Natural killer cell treated with Interleukin-12 subunit alpha and Interleukin-12 subunit beta and Interleukin-15 and Interleukin-18, amount 100 ng/mL, for 72 hours (primary cell): Measurements from ENCODE around the gene CENPO. TPM values are rescaled to one million over a fixed set of nuclear protein-coding genes. Genes with fewer than 3 reads are reported as not detected.
"Not testable (repeated sequence)": the region's sequence is repeated elsewhere in the genome, so short reads cannot be mapped to it uniquely, and the experiment has no call there.

Source experiments
- ATAC-seq, 2 donors: fragments of 150-1000 bp; cut with Tn5 transposase in 1 of 2; sonication (Bioruptor Pico), chemical (Tn5 transposase) in 1 of 2; 2 replicates each; pipeline ENCODE4 v1.10.0; 2021
- DNase-seq: peaks from one replicate; pipeline ENCODE4 v3.0.0; 2022; ENCODE audit warnings: low spot score
- H3K27ac Mint-ChIP-seq, 2 donors: 1 replicate in 1 of 2; 2 replicates in 1 of 2; pipeline ENCODE4 v1.8.0; 2022; ENCODE audit warnings: mixed read lengths in 2 of 2, mild to moderate bottlenecking in 1 of 2, moderate library complexity in 1 of 2
- H3K27me3 Mint-ChIP-seq, 2 donors: 1 replicate in 1 of 2; 2 replicates in 1 of 2; pipeline ENCODE4 v1.8.0; 2022; ENCODE audit warnings: mixed read lengths in 2 of 2
- H3K36me3 Mint-ChIP-seq: one replicate; pipeline ENCODE4 v1.8.0; 2022; ENCODE audit warnings: mixed read lengths
- H3K4me1 Mint-ChIP-seq, 2 donors: 1 replicate in 1 of 2; 2 replicates in 1 of 2; pipeline ENCODE4 v1.8.0; 2022; ENCODE audit warnings: low read depth in 2 of 2, mixed read lengths in 2 of 2, mild to moderate bottlenecking in 1 of 2
- H3K4me3 Mint-ChIP-seq: one replicate; pipeline ENCODE4 v1.8.0; 2022; ENCODE audit warnings: mixed read lengths
- H3K9me3 Mint-ChIP-seq: 2 replicates; pipeline ENCODE4 v1.8.0; 2022; ENCODE audit warnings: mixed read lengths
- total RNA-seq, 2 donors: library from RNA; stranded (reverse); gene quantifications; one replicate each; pipeline ENCODE4 v1.2.3, GENCODE V29; 2022

The CENPO gene
- total RNA-seq, 2 donors from 2014 or later = 35.3 to 69.1 TPM

GRCh38 chr2:24832521-24832920, 39.3 kb downstream of the CENPO start:
- Mint-ChIP-seq H3K4me1 (peaks cover 3 to 4% of the 10 kb centered on the region in 2 donors), H3K27me3 (no peaks in the 10 kb centered on the region), H3K27ac (no peak overlapping the region), H3K9me3 (no peaks in the 10 kb centered on the region), H3K4me3 (no peak overlapping the region), H3K36me3 (no peaks in the 10 kb centered on the region)
- DNase-seq (no peak), ATAC-seq (no peak)

DNA sequence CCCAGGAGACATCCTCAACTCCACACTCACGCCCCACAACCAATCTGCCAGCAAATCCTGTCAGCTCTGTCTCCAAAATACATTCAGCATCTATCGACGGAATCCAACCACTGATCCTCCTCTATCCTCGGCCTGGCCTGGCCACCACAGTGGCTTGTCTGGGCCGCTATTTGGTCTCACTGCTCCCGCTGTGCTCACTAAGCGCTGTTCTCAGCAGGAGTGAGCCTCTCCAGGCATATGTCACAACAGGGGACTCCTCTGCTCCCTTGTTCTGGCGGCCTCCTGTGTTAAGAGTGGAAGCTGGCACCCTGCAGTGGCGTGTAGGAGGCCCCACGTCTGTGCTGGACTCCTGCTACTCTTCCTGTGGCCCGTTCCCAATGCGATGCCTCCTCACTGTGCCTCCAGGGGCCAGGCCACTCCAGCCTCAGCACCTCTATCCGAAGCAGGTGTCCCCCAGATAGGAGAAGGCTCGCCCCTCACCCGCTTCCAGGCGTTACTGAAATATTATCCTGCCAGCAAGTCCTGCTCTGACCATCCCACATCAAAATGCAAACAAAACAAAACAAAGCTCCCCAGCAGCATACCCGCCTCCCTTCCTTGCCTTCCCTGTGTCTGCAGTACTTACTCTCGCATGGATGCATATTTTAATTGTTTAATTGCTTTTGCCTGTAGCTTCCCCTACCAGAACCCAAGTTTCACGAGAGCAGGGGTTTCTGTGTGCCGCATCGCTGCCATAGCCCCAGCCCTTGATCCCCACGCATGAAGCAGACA, 39.9 kb downstream of the CENPO start:
- H3K4me3 Mint-ChIP-seq = no peak overlapping the region
- H3K27ac Mint-ChIP-seq = no peak overlapping the region
- ATAC-seq (no peak), DNase-seq (peak; percentile 25)
- no peaks in the 10 kb centered on the region for H3K27me3 Mint-ChIP-seq
- no peaks in the 10 kb centered on the region for H3K4me1 Mint-ChIP-seq
- H3K9me3 Mint-ChIP-seq = no peaks in the 10 kb centered on the region
- H3K36me3 Mint-ChIP-seq = no peaks in the 10 kb centered on the region

DNA sequence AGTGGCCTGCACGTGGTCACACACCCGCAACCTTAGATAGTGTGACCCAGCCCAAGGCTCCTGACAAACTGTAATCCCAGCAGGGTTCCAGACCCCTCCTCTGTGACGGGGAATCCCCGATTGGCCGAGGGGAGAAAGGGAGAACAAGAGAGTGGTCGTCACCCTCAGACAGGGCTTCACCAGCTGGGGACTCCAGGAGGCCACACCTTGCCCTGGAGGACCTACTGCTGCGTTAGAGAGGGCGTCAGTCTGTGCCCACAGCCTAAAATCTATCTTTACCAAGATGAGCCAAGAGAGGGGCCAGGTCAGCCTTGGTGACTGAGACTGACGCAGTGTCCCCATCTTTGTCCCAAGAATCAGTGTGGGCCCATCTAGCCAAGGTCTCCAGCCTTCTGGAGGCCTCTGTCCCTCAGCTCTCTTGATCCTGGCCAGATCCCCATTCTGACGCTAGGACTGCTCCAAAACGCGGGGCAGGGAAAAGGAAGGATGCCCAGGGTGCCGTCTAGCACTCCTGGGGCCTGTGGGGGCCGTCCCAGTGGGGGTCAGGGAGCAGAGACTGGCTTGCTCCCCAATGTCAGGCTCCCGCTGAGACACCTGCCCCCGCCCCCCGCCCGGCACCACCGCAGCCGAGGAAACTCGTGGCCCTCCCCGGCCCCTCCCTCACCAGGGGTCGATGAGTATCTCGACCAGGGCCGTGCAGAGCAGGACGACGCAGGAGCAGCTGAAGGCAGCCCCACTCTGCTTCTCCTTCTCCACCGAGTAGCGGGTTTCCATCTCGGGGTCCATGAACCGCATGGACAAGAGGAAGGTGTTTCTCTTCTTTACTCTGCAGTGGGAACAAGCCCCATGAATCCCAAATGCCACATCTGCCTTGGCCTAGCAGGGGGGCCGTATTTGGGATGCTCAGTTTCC, 40.9 kb downstream of the CENPO start:
- Mint-ChIP-seq H3K9me3 (no peaks in the 10 kb centered on the region), H3K36me3 (no peaks in the 10 kb centered on the region), H3K4me3 (no peak overlapping the region), H3K27ac (no peak overlapping the region), H3K27me3 (no peaks in the 10 kb centered on the region), H3K4me1 (no peaks in the 10 kb centered on the region)
- DNase-seq (no peak), ATAC-seq (no peak)

- no peaks in the 10 kb centered on the region for H3K9me3 Mint-ChIP-seq
- ATAC-seq (no peak), DNase-seq (no peak)
- H3K4me3 Mint-ChIP-seq = no peak overlapping the region
- H3K27me3 Mint-ChIP-seq = no peaks in the 10 kb centered on the region
- H3K4me1 Mint-ChIP-seq = no peaks in the 10 kb centered on the region
- H3K27ac Mint-ChIP-seq = no peak overlapping the region
- H3K36me3 Mint-ChIP-seq = no peaks in the 10 kb centered on the region
Measured at GRCh38 chr2:24834733-24835395, 41.6 kb downstream of the CENPO start.

DNA sequence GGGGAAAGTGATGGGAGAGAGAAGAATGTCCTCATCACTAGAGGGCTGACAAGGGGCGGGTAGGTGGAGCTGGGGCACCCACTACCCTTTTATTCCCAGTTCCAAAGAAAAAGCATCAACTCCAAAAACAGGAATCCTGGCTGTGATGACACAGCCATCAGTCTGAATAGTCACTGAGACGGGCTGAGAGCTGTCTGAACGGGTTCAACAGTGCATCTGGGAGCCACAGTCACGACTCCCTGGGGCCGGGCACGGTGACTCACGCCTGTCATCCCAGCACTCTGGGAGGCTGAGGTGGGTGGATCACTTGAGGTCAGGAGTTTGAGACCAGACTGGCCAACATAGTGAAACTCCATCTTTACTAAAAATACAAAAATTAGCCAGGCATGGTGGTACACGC, 42.2 kb downstream of the CENPO start:
- H3K27ac Mint-ChIP-seq, H3K27me3 Mint-ChIP-seq, H3K4me3 Mint-ChIP-seq: not testable (repeated sequence)

DNA sequence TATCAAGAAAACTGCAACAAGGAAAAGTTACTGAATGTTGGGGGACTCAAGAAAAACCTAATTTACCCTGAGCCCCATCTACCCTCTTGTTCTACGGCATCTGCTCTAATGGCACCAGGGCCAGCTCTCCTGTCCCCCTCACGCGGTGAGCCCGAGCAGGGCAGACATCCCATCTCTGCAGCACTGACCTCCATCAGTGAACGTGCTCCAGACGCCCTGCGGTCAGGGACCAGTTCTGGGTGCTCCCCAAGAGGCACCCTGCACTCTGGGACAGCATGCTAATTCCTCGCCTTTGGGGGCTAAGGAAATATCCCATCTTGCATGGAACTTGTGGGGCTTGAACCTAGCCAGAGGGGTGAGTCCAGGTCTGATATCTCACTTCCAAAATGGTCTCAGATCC, 43.0 kb downstream of the CENPO start:
- no peaks in the 10 kb centered on the region for H3K4me1 Mint-ChIP-seq
- DNase-seq (no peak), ATAC-seq (no peak)
- no peaks in the 10 kb centered on the region for H3K27me3 Mint-ChIP-seq
- H3K27ac Mint-ChIP-seq = no peak overlapping the region
- H3K9me3 Mint-ChIP-seq = no peaks in the 10 kb centered on the region
- H3K4me3 Mint-ChIP-seq = no peak overlapping the region
- H3K36me3 Mint-ChIP-seq = no peaks in the 10 kb centered on the region

More for the DNA sequence above, 42.2 kb downstream of the CENPO start:
- DNase-seq, ATAC-seq, H3K9me3 Mint-ChIP-seq, H3K36me3 Mint-ChIP-seq, H3K4me1 Mint-ChIP-seq: not testable (repeated sequence)

GRCh38 chr2:24836706-24837105, 43.5 kb downstream of the CENPO start:
- Mint-ChIP-seq H3K4me3 (no peak overlapping the region), H3K27me3 (no peaks in the 10 kb centered on the region), H3K9me3 (no peaks in the 10 kb centered on the region), H3K36me3 (no peaks in the 10 kb centered on the region), H3K4me1 (no peaks in the 10 kb centered on the region), H3K27ac (no peak overlapping the region)
- DNase-seq (no peak), ATAC-seq (no peak)

GRCh38 chr2:24837996-24838513, 44.8 kb downstream of the CENPO start:
- no peak for DNase-seq
- Mint-ChIP-seq H3K4me3 (no peak overlapping the region), H3K27ac (no peak overlapping the region), H3K36me3 (no peaks in the 10 kb centered on the region), H3K4me1 (no peaks in the 10 kb centered on the region), H3K9me3 (no peaks in the 10 kb centered on the region), H3K27me3 (no peaks in the 10 kb centered on the region)
- no peak for ATAC-seq

DNA sequence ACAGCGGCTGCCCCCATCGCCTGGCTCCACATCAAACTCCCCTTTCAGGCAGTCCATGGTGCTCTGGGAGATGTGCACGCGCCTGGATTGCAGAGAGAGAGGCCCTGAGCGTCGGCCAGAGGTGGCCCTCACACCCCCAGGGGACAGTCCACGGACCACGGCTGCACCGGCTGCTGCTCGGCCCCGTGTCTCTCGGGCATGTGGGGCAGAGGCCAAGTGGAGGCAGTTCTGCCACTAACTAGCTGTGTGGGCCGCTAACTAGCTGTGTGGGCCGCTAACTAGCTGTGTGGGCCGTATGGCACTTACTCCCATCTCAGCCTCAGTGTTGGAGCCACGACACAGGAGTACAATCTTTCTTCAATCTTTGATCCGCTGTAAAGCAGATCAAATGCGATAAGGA, 45.3 kb downstream of the CENPO start:
- DNase-seq (no peak), ATAC-seq (no peak)
- H3K36me3 Mint-ChIP-seq = no peaks in the 10 kb centered on the region
- H3K4me1 Mint-ChIP-seq = no peaks in the 10 kb centered on the region
- H3K27ac Mint-ChIP-seq = no peak overlapping the region
- H3K9me3 Mint-ChIP-seq = no peaks in the 10 kb centered on the region
- no peak overlapping the region for H3K4me3 Mint-ChIP-seq
- no peaks in the 10 kb centered on the region for H3K27me3 Mint-ChIP-seq

DNA sequence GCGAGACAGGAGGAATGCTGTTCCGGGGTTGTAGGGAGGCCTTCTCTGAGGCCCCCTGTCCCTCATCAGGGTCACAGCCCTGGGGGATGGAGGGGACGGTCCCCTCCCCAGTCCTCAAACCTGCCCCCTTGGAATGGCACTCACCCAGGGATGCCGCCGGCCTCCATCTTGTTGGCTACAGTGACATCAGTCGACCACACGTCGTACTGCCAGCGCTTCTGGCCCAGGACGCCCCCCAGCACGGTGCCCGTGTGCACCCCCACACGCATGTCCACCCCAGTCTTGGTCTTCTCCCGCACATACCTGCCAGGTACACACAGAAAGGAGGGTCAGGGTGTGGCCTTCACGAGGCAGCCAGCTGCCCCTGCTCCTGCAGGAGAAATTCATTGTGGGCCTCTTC, 46.5 kb downstream of the CENPO start:
- DNase-seq = no peak
- Mint-ChIP-seq H3K27ac (no peak overlapping the region), H3K27me3 (no peaks in the 10 kb centered on the region), H3K4me3 (no peak overlapping the region), H3K9me3 (no peaks in the 10 kb centered on the region), H3K36me3 (no peaks in the 10 kb centered on the region), H3K4me1 (no peaks in the 10 kb centered on the region)
- no peak for ATAC-seq

DNA sequence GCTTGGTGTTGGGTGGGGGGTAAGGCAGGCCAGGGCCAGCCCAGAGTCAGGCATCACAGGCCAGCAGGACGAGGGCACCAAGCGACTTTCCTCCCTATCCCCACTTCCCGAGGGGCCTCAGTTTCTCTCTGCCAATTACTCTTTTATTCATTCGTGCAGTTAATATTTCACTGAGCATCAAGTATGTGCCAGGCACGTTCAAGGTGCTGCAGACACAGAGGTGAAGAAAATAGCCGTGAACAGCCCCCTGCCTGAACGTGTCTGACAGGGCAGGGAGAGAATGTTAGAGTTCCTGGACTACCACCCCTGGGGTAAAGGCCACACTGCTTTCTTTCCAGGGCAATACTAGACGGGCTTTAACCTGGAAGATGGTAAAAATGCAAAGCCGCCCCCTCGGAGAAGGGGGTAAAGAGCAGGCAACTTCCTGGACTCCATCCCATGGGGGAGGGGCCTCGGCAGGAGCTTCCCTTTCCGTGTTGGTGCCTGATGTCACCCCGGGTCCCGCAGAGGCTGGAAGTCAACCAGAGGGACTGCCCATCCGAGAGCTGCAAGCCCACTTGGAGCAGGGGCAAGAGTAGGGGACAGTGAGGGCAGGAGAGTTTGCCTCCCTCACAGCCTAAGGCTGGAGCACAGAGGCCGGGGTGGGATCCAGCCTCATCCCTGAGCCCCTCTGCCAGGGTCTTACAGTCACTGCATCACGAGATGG, 47.1 kb downstream of the CENPO start:
- no peaks in the 10 kb centered on the region for H3K36me3 Mint-ChIP-seq
- no peaks in the 10 kb centered on the region for H3K4me1 Mint-ChIP-seq
- H3K9me3 Mint-ChIP-seq = no peaks in the 10 kb centered on the region
- no peak for ATAC-seq
- H3K27ac Mint-ChIP-seq = no peak overlapping the region
- no peak overlapping the region for H3K4me3 Mint-ChIP-seq
- no peaks in the 10 kb centered on the region for H3K27me3 Mint-ChIP-seq
- no peak for DNase-seq

- no peak overlapping the region for H3K27ac Mint-ChIP-seq
- H3K27me3 Mint-ChIP-seq = no peaks in the 10 kb centered on the region
- DNase-seq (no peak), ATAC-seq (no peak)
- no peaks in the 10 kb centered on the region for H3K9me3 Mint-ChIP-seq
- H3K4me1 Mint-ChIP-seq = no peaks in the 10 kb centered on the region
- no peak overlapping the region for H3K4me3 Mint-ChIP-seq
- H3K36me3 Mint-ChIP-seq = no peaks in the 10 kb centered on the region
Measured at GRCh38 chr2:24840962-24841945, 48.0 kb downstream of the CENPO start.
